ENCODE data around the gene FN1. TPM values are rescaled to one million over a fixed set of nuclear protein-coding genes. Genes with fewer than 3 reads are reported as not detected.

Gene FN1
- total RNA-seq, 1 experiment from 2014 or later, result 133 TPM

GRCh38 chr2:215358891-215359575 lies 76.8 kb downstream of the FN1 start:
- CTCF ChIA-PET, result no interaction called here
- Mint-ChIP-seq H3K4me3 (ENCODE audit: low read depth, unreplicated experiment) (no peak overlapping the region), H3K4me1 (ENCODE audit: low read depth, unreplicated experiment) (no peaks in the 10 kb centered on the region), H3K27me3 (ENCODE audit: unreplicated experiment) (no peaks in the 10 kb centered on the region), H3K36me3 (ENCODE audit: insufficient read depth, unreplicated experiment) (peaks cover 10% of the 10 kb centered on the region), H3K9me3 (ENCODE audit: low read depth, unreplicated experiment) (no peaks in the 10 kb centered on the region), H3K27ac (ENCODE audit: unreplicated experiment) (no peak overlapping the region)
- DNase-seq, result no peak
- no peak for TF ChIP-seq CTCF (IDR thresholded peaks at IDR 0.05; ENCODE audit: unreplicated experiment)
- BruUV-seq (replicated peaks), result no TSS peak
- intact Hi-C loops (cut with micrococcal nuclease; ENCODE audit: unreplicated experiment), result no loop called here

- no peak overlapping the region for H3K4me3 Mint-ChIP-seq (ENCODE audit: low read depth, unreplicated experiment)
- no peak overlapping the region for H3K27ac Mint-ChIP-seq (ENCODE audit: unreplicated experiment)
- no peaks in the 10 kb centered on the region for H3K4me1 Mint-ChIP-seq (ENCODE audit: low read depth, unreplicated experiment)
- no peaks in the 10 kb centered on the region for H3K27me3 Mint-ChIP-seq (ENCODE audit: unreplicated experiment)
- H3K9me3 Mint-ChIP-seq (ENCODE audit: low read depth, unreplicated experiment), result no peaks in the 10 kb centered on the region
- BruUV-seq (replicated peaks), result no TSS peak
- no peak for DNase-seq
- intact Hi-C loops (cut with micrococcal nuclease; ENCODE audit: unreplicated experiment), result no loop called here
- CTCF ChIA-PET, result no interaction called here
- no peak for TF ChIP-seq CTCF (IDR thresholded peaks at IDR 0.05; ENCODE audit: unreplicated experiment)
- H3K36me3 Mint-ChIP-seq (ENCODE audit: insufficient read depth, unreplicated experiment), result peaks cover 8% of the 10 kb centered on the region
Observed at GRCh38 chr2:215358312-215358845, 77.5 kb downstream of the FN1 start.

- no peak for DNase-seq
- Mint-ChIP-seq H3K27ac (ENCODE audit: unreplicated experiment) (no peak overlapping the region), H3K36me3 (ENCODE audit: insufficient read depth, unreplicated experiment) (peaks cover 14% of the 10 kb centered on the region), H3K4me1 (ENCODE audit: low read depth, unreplicated experiment) (no peaks in the 10 kb centered on the region), H3K27me3 (ENCODE audit: unreplicated experiment) (no peaks in the 10 kb centered on the region), H3K9me3 (ENCODE audit: low read depth, unreplicated experiment) (no peaks in the 10 kb centered on the region), H3K4me3 (ENCODE audit: low read depth, unreplicated experiment) (no peak overlapping the region)
- intact Hi-C loops (cut with micrococcal nuclease; ENCODE audit: unreplicated experiment), result no loop called here
- TF ChIP-seq CTCF (IDR thresholded peaks at IDR 0.05; ENCODE audit: unreplicated experiment), result no peak
- CTCF ChIA-PET, result no interaction called here
- BruUV-seq (replicated peaks), result no TSS peak
Observed at GRCh38 chr2:215357660-215358059, 78.2 kb downstream of the FN1 start.

- intact Hi-C loops (cut with micrococcal nuclease; ENCODE audit: unreplicated experiment), result no loop called here
- BruUV-seq (replicated peaks), result no TSS peak
- no peak for DNase-seq
- TF ChIP-seq CTCF (IDR thresholded peaks at IDR 0.05; ENCODE audit: unreplicated experiment), result no peak
- Mint-ChIP-seq H3K27me3 (ENCODE audit: unreplicated experiment) (no peaks in the 10 kb centered on the region), H3K4me3 (ENCODE audit: low read depth, unreplicated experiment) (no peak overlapping the region), H3K4me1 (ENCODE audit: low read depth, unreplicated experiment) (no peaks in the 10 kb centered on the region), H3K9me3 (ENCODE audit: low read depth, unreplicated experiment) (no peaks in the 10 kb centered on the region), H3K36me3 (ENCODE audit: insufficient read depth, unreplicated experiment) (peaks cover 14% of the 10 kb centered on the region), H3K27ac (ENCODE audit: unreplicated experiment) (no peak overlapping the region)
- CTCF ChIA-PET, result no interaction called here
Observed at GRCh38 chr2:215356948-215357461, 78.9 kb downstream of the FN1 start.
